GM23338 (cell line): ENCODE measurements around the gene RAB3IL1. TPM values are rescaled to one million over a fixed set of nuclear protein-coding genes. Genes with fewer than 3 reads are reported as not detected.

Source experiments
- ATAC-seq: fragments of 200-7000 bp; cut with Tn5 transposase; 3 replicates; pipeline ENCODE4 v1.9.1; 2020
- DNase-seq: peaks from one replicate; pipeline ENCODE4 v3.0.0-alpha.2; 2015; ENCODE audit warnings: low spot score
- H2AFZ ChIP-seq: fragments of 200-600 bp; sonication (generic); 2 replicates; pipeline ENCODE4 v1.8.0; 2016; ENCODE audit warnings: antibody characterized with exemption, mild to moderate bottlenecking, moderate library complexity
- H3F3A ChIP-seq: fragments of 200-600 bp; sonication (generic); replicated peaks from 2 replicates; pipeline ENCODE4 v1.8.0; 2017; ENCODE audit warnings: antibody characterized with exemption, mixed run types, low read depth
- H3K27ac ChIP-seq: fragments of 200-600 bp; sonication (generic); 2 replicates; pipeline ENCODE4 v1.6.1; 2016; ENCODE audit warnings: low read depth
- H3K27me3 ChIP-seq: fragments of 200-600 bp; sonication (generic); 2 replicates; pipeline ENCODE4 v1.8.0; 2016; ENCODE audit warnings: mild to moderate bottlenecking, mixed run types, moderate library complexity; ENCODE audit not compliant: insufficient read depth
- H3K36me3 ChIP-seq: fragments of 200-600 bp; sonication (generic); 2 replicates; pipeline ENCODE4 v1.8.0; 2016; ENCODE audit warnings: mild to moderate bottlenecking; ENCODE audit not compliant: insufficient read depth
- H3K4me1 ChIP-seq: fragments of 200-600 bp; sonication (generic); 2 replicates; pipeline ENCODE4 v1.8.0; 2016; ENCODE audit warnings: mild to moderate bottlenecking, moderate library complexity; ENCODE audit not compliant: insufficient read depth
- H3K4me2 ChIP-seq: fragments of 200-600 bp; sonication (generic); 2 replicates; pipeline ENCODE4 v1.7.1; 2017; ENCODE audit warnings: mixed run types
- H3K4me3 ChIP-seq: fragments of 200-600 bp; sonication (generic); 2 replicates; pipeline ENCODE4 v1.6.1; 2016; ENCODE audit warnings: mixed run types
- H3K79me2 ChIP-seq: fragments of 200-600 bp; sonication (generic); replicated peaks from 2 replicates; pipeline ENCODE4 v1.8.0; 2017; ENCODE audit warnings: mild to moderate bottlenecking; ENCODE audit not compliant: insufficient read depth
- H3K9me2 ChIP-seq: fragments of 200-600 bp; sonication (generic); 2 replicates; pipeline ENCODE4 v1.8.0; 2017; ENCODE audit not compliant: insufficient read depth
- H4K20me1 ChIP-seq: fragments of 200-600 bp; sonication (generic); replicated peaks from 2 replicates; pipeline ENCODE4 v1.8.0; 2017; ENCODE audit warnings: mild to moderate bottlenecking; ENCODE audit not compliant: insufficient read depth
- H3K27ac Mint-ChIP-seq: 2 replicates; pipeline ENCODE4 v1.8.0; 2020; ENCODE audit warnings: inconsistent platforms, mild to moderate bottlenecking, moderate library complexity, mixed read lengths
- H3K27me3 Mint-ChIP-seq: 3 replicates; pipeline ENCODE4 v1.8.0; 2022; ENCODE audit warnings: low read depth, mild to moderate bottlenecking, moderate library complexity, mixed read lengths, inconsistent platforms; ENCODE audit not compliant: insufficient read depth, poor library complexity
- H3K36me3 Mint-ChIP-seq: 3 replicates; pipeline ENCODE4 v1.8.0; 2021; ENCODE audit warnings: low read depth, mild to moderate bottlenecking, inconsistent platforms, moderate library complexity, mixed read lengths
- H3K4me1 Mint-ChIP-seq: 3 replicates; pipeline ENCODE4 v1.8.0; 2020; ENCODE audit warnings: mild to moderate bottlenecking, inconsistent platforms, mixed read lengths
- H3K4me3 Mint-ChIP-seq: 3 replicates; pipeline ENCODE4 v1.8.0; 2021; ENCODE audit warnings: moderate library complexity, mild to moderate bottlenecking, inconsistent platforms, mixed read lengths
- H3K9me3 Mint-ChIP-seq: 3 replicates; pipeline ENCODE4 v1.8.0; 2020; ENCODE audit warnings: moderate library complexity, mild to moderate bottlenecking, inconsistent platforms, mixed read lengths
- CREB1 ChIP-seq: fragments of 250-450 bp; sonication (Bioruptor Pico); IDR thresholded peaks from 2 replicates; pipeline ENCODE4 v1.5.0; 2020; ENCODE audit warnings: low read depth, mild to moderate bottlenecking, moderate library complexity
- CTCF ChIP-seq, 2 experiments: fragments of 200-600 bp in 1 of 2; sonication (generic) in 1 of 2; conservative IDR thresholded peaks; 2 replicates each; pipeline versions ENCODE4 v1.5.1 to v1.6.1; 2016 to 2017; ENCODE audit warnings: antibody characterized with exemption in 2 of 2, low read depth in 2 of 2, mild to moderate bottlenecking in 2 of 2, moderate library complexity in 1 of 2
- ETS1 ChIP-seq: IDR thresholded peaks from 2 replicates; pipeline ENCODE4 v1.6.1; 2016; ENCODE audit warnings: antibody characterized with exemption
- EZH2 ChIP-seq: fragments of 200-600 bp; sonication (generic); IDR thresholded peaks from one replicate; pipeline ENCODE4 v1.8.0; 2017; ENCODE audit warnings: antibody characterized with exemption, mild to moderate bottlenecking, low read depth; ENCODE audit not compliant: unreplicated experiment
- EZH2phosphoT487 ChIP-seq: fragments of 200-600 bp; sonication (generic); IDR thresholded peaks from one replicate; pipeline ENCODE4 v1.8.1; 2018; ENCODE audit warnings: antibody characterized with exemption; ENCODE audit not compliant: unreplicated experiment
- JUNB ChIP-seq: IDR thresholded peaks from one replicate; pipeline ENCODE4 v1.6.1; 2016; ENCODE audit warnings: antibody characterized with exemption; ENCODE audit not compliant: unreplicated experiment
- NANOG ChIP-seq: IDR thresholded peaks from 2 replicates; pipeline ENCODE4 v1.6.1; 2016; ENCODE audit warnings: antibody characterized with exemption, borderline replicate concordance
- POLR2AphosphoS5 ChIP-seq: IDR thresholded peaks from 2 replicates; pipeline ENCODE4 v1.6.1; 2016; ENCODE audit warnings: antibody characterized with exemption, low read depth
- REST ChIP-seq: IDR thresholded peaks from one replicate; pipeline ENCODE4 v1.6.1; 2018; ENCODE audit warnings: antibody characterized with exemption; ENCODE audit not compliant: unreplicated experiment
- STAT1 ChIP-seq: IDR thresholded peaks from one replicate; pipeline ENCODE4 v1.6.1; 2016; ENCODE audit warnings: antibody characterized with exemption; ENCODE audit not compliant: unreplicated experiment
- ZNF114 ChIP-seq: fragments of 250-450 bp; sonication (Bioruptor Pico); IDR thresholded peaks from 2 replicates; pipeline ENCODE4 v1.5.0; 2020; ENCODE audit warnings: mild to moderate bottlenecking, moderate library complexity
- ZNF331 ChIP-seq: fragments of 250-450 bp; sonication (Bioruptor Pico); IDR thresholded peaks from 2 replicates; pipeline ENCODE4 v1.5.0; 2020; ENCODE audit warnings: low read depth, mild to moderate bottlenecking, moderate library complexity
- ZNF462 ChIP-seq: fragments of 250-450 bp; sonication (Bioruptor Pico); IDR thresholded peaks from 2 replicates; pipeline ENCODE4 v1.5.0; 2020; ENCODE audit warnings: mild to moderate bottlenecking, moderate library complexity
- polyA plus RNA-seq: library from polyadenylated mRNA; unstranded; fragments of >200 nt; fragmentation: Nextera tagmentation; extraction: Ambion mirVana; gene quantifications from 2 replicates; pipeline ENCODE4 v1.2.1, GENCODE V29; 2016
- total RNA-seq: library from RNA; depleted of rRNA; stranded (reverse); fragments of >200 nt; shearing (Covaris generic); gene quantifications from 2 replicates; pipeline ENCODE4 v1.2.3, GENCODE V29; 2014

Gene RAB3IL1
- total and polyA plus RNA-seq, 2 experiments from 2014 or later, result 2.7 to 3.4 TPM

- DNase-seq, result peak; percentile 94
- Histone ChIP-seq H4K20me1 (no peaks in the 10 kb centered on the region; the same call in 1 of the 2 replicates), H3K27me3 (no peaks in the 10 kb centered on the region), H3K27ac (peak within 1 kb of the TSS; percentile 88), H3K4me1 (peaks cover 4% of the 10 kb centered on the region; the same call in 1 of the 2 replicates), H3K79me2 (peaks cover 13% of the 10 kb centered on the region), H3K4me3 (peak within 1 kb of the TSS; percentile 82), H3K36me3 (no peaks in the 10 kb centered on the region), H3K9me2 (no peaks in the 10 kb centered on the region), H2AFZ (peak within 1 kb of the TSS; percentile 95), H3F3A (0 out of 2 replicates have a peak, but pooled peaks cover 5% of the 10 kb centered on the region), H3K4me2 (peak within 1 kb of the TSS; percentile 89)
- Mint-ChIP-seq H3K36me3 (peaks cover 4% of the 10 kb centered on the region), H3K4me1 (peaks cover 7% of the 10 kb centered on the region), H3K27ac (no peak within 1 kb of the TSS), H3K27me3 (peaks cover 5% of the 10 kb centered on the region), H3K4me3 (peak within 1 kb of the TSS; percentile 75), H3K9me3 (no peaks in the 10 kb centered on the region; the same call in 2 of the 3 replicates)
- TF ChIP-seq EZH2 (no peak), ZNF114 (CRISPR knock-in tag) (no peak), NANOG (no peak), ETS1 (no peak), REST (no peak), ZNF462 (no peak), CREB1 (CRISPR knock-in tag) (peak; percentile 86), CTCF (conservative IDR thresholded peaks at IDR 0.05; ENCODE audit: low read depth in 2 of 2) (no peak), EZH2phosphoT487 (no peak), STAT1 (no peak), POLR2AphosphoS5 (peak; percentile 72), JUNB (no peak), ZNF331 (no peak)
- ATAC-seq, result peak; percentile 87
These were observed 25.9 kb downstream of the RAB3IL1 start, which contains the start of gene FADS3 for GRCh38 chr11:61891331-61892084. Gene FADS3, minus strand, starts transcription at chr11:61891545. Its CDS starts 164 bp downstream, at chr11:61891381.
